ENCODE results near the gene CRABP1. TPM values are rescaled to one million over a fixed set of nuclear protein-coding genes. Genes with fewer than 3 reads are reported as not detected.

Gene CRABP1
- total RNA-seq, 1 donor from 2014 or later = not detected

DNA sequence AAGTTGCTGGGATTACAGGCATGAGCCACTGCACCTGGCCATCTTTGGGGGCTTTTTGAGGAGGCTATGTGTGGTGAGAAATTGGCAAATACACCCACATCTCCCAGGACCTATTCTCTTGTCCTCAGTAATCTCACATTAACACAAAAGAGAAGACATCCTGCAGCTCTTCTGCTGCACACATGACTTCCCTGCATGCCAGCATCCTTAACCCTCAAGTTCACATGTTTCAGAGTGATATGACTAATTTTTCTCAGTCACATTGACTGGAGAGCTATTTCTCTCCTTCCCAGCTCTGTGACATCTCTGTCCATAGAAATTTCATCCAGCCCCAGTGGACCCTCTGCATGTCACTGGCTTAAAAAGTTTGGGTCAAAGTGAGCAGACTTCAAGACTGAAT is 38.8 kb upstream of the CRABP1 start:
- no peak for TF ChIP-seq CTCF (IDR thresholded peaks at IDR 0.05)
- no peak overlapping the region for H3K4me3 ChIP-seq
- intact Hi-C loops (cut with DNase I) = no loop called here
- H3K9me3 ChIP-seq = no peaks in the 10 kb centered on the region
- H3K27ac ChIP-seq = no peak overlapping the region
- H3K36me3 ChIP-seq = no peaks in the 10 kb centered on the region
- ATAC-seq (no peak), DNase-seq (no peak)
- peaks cover 22% of the 10 kb centered on the region for H3K27me3 ChIP-seq
- H3K4me1 ChIP-seq = peaks cover 10% of the 10 kb centered on the region

DNA sequence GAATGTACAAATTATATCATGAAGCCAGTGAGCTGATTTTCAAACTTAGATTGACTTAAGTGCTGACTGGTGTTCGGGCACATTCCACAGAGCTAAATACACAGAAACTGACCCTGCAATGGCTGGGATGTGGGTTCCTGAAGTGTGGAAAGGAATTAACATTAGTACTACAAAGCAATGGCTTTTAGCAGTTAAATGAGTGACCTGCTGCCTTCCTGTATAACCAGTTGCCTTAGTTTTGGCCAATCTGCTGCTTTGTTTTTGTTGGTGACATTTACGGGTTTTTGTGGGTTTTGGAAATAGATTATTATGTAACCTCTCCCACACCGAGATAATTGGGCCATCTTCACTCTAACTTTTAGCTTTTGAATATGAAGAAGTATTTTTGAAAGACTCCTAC is 38.3 kb upstream of the CRABP1 start:
- peaks cover 10% of the 10 kb centered on the region for H3K4me1 ChIP-seq
- intact Hi-C loops (cut with DNase I) = no loop called here
- H3K4me3 ChIP-seq = no peak overlapping the region
- TF ChIP-seq CTCF (IDR thresholded peaks at IDR 0.05) = no peak
- H3K27me3 ChIP-seq = peaks cover 22% of the 10 kb centered on the region
- H3K27ac ChIP-seq = no peak overlapping the region
- no peaks in the 10 kb centered on the region for H3K9me3 ChIP-seq
- DNase-seq (no peak), ATAC-seq (no peak)
- no peaks in the 10 kb centered on the region for H3K36me3 ChIP-seq

- Histone ChIP-seq H3K9me3 (no peaks in the 10 kb centered on the region), H3K4me1 (peaks cover 10% of the 10 kb centered on the region), H3K27me3 (peaks cover 22% of the 10 kb centered on the region), H3K4me3 (no peak overlapping the region), H3K36me3 (no peaks in the 10 kb centered on the region), H3K27ac (no peak overlapping the region)
- ATAC-seq (no peak), DNase-seq (no peak)
- no peak for TF ChIP-seq CTCF (IDR thresholded peaks at IDR 0.05)
- intact Hi-C loops (cut with DNase I) = no loop called here
These were observed 37.4 kb upstream of the CRABP1 start for GRCh38 chr15:78302579-78303312.

DNA sequence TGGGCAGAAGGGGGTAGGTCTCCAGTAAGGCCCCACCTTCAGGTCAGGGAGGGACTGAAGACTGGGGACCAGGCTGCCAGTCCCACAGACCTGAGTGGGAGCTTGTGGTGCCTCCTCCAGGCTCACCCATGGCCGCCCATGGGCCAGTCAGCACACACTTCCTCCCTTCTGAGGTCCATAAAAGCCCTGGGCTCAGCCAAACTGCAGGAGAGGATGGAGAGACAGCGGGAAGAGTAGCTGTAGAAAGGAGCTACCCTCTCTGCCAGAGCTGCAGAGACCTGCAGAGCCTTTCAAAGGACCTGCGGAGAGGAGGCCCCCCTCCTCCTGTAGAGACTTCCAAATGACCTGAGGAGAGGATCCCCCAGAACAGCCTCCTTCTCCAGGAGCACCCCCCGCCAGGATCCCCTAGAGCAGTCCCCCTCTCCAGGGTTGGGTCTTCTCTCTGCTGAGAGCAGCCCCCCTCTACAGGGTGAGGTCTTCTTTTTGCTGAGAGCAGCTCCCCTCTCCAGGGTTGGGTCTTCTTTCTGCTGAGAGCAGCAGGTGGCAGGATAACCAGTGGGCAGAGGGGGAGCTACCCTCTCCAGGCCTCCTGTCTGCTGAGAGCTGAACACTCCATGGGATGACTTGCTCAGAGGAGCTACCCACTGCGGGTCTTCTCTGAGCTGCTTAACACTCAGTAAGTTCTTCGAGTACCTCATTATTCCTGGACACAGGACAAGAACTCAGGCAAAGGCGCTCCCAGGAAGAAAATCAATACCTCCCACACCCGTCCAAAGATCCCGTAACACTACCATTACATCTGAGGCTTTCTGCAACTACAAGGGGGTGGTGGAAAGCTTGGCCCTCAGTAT is 35.7 kb upstream of the CRABP1 start:
- intact Hi-C loops (cut with DNase I) = loop anchor here (5.0 kb wide), 1 partner anchor 118 kb away; no protein-coding TSS in a partner anchor
- Histone ChIP-seq H3K4me3 (no peak overlapping the region), H3K27me3 (peaks cover 22% of the 10 kb centered on the region), H3K4me1 (peaks cover 3% of the 10 kb centered on the region), H3K27ac (no peak overlapping the region), H3K36me3 (no peaks in the 10 kb centered on the region), H3K9me3 (no peaks in the 10 kb centered on the region)
- no peak for ATAC-seq
- no peak for TF ChIP-seq CTCF (IDR thresholded peaks at IDR 0.05)
- no peak for DNase-seq

- Histone ChIP-seq H3K4me1 (peaks cover 3% of the 10 kb centered on the region), H3K36me3 (no peaks in the 10 kb centered on the region), H3K4me3 (no peak overlapping the region), H3K9me3 (no peaks in the 10 kb centered on the region), H3K27me3 (peaks cover 22% of the 10 kb centered on the region), H3K27ac (no peak overlapping the region)
- no peak for ATAC-seq
- DNase-seq = no peak
- TF ChIP-seq CTCF (IDR thresholded peaks at IDR 0.05) = no peak
- intact Hi-C loops (cut with DNase I) = loop anchor here (5.0 kb wide), 1 partner anchor 116 kb away; no protein-coding TSS in a partner anchor
These were observed 33.9 kb upstream of the CRABP1 start for GRCh38 chr15:78306176-78306774.
